Endodermal cell (in vitro differentiated cells): Measurements from ENCODE around the gene ADAM19. TPM values are rescaled to one million over a fixed set of nuclear protein-coding genes. Genes with fewer than 3 reads are reported as not detected.
A peak's percentile ranks its signal among the peaks of the same experiment; 100 is the strongest.

Source experiments
- DNase-seq: peaks from one replicate; pipeline ENCODE4 v3.0.0-alpha.2; 2017
- H3K27ac ChIP-seq: 2 replicates; pipeline ENCODE4 v1.5.1; 2013; ENCODE audit warnings: mild to moderate bottlenecking, low read depth, low read length, moderate library complexity
- H3K27me3 ChIP-seq: 2 replicates; pipeline ENCODE4 v1.6.1; 2013; ENCODE audit warnings: mild to moderate bottlenecking, low read length, moderate library complexity; ENCODE audit not compliant: insufficient read depth, control insufficient read depth, poor library complexity, severe bottlenecking
- H3K36me3 ChIP-seq: 2 replicates; pipeline ENCODE4 v1.7.0; 2013; ENCODE audit warnings: mild to moderate bottlenecking, low read length, moderate library complexity; ENCODE audit not compliant: control insufficient read depth, insufficient read depth
- H3K4me1 ChIP-seq: one replicate; pipeline ENCODE4 v1.7.0; 2013; ENCODE audit warnings: low read length; ENCODE audit not compliant: control insufficient read depth, insufficient read depth
- H3K4me3 ChIP-seq: 2 replicates; pipeline ENCODE4 v1.5.1; 2013; ENCODE audit warnings: mild to moderate bottlenecking, low read length, moderate library complexity
- H3K9ac ChIP-seq: 2 replicates; pipeline ENCODE4 v1.6.1; 2013; ENCODE audit warnings: mild to moderate bottlenecking, low read length, moderate library complexity; ENCODE audit not compliant: poor library complexity, severe bottlenecking; ENCODE audit errors: extremely low read depth
- H3K9me3 ChIP-seq: 2 replicates; pipeline ENCODE4 v1.6.1; 2013; ENCODE audit warnings: mild to moderate bottlenecking, low read length, moderate library complexity; ENCODE audit not compliant: control insufficient read depth
- H3K27ac Mint-ChIP-seq: 2 replicates; pipeline ENCODE4 v1.8.0; 2020; ENCODE audit warnings: mixed read lengths
- H3K27me3 Mint-ChIP-seq: 2 replicates; pipeline ENCODE4 v1.8.0; 2021; ENCODE audit warnings: mild to moderate bottlenecking, mixed read lengths; ENCODE audit not compliant: insufficient read depth
- H3K36me3 Mint-ChIP-seq: 2 replicates; pipeline ENCODE4 v1.8.0; 2020; ENCODE audit warnings: low read depth, mixed read lengths
- H3K4me1 Mint-ChIP-seq: 2 replicates; pipeline ENCODE4 v1.8.0; 2020; ENCODE audit warnings: mixed read lengths
- H3K4me3 Mint-ChIP-seq: 2 replicates; pipeline ENCODE4 v1.8.0; 2020; ENCODE audit warnings: mild to moderate bottlenecking, moderate library complexity, mixed read lengths
- H3K9me3 Mint-ChIP-seq: 2 replicates; pipeline ENCODE4 v1.8.0; 2020; ENCODE audit warnings: mild to moderate bottlenecking, mixed read lengths
- WGBS, 2 experiments: methylation state at CpG; one replicate each; pipeline versions ENCODE4 v1.1.5 to v1.1.7; 2013; ENCODE audit warnings: missing lambda C conversion rate in 2 of 2, mixed read lengths in 1 of 2; ENCODE audit not compliant: insufficient coverage in 1 of 2, insufficient read length in 1 of 2; 5-methylcytosine and 5-hydroxymethylcytosine counted together
- total RNA-seq, 2 donors: library from RNA; stranded (reverse); fragmentation: NEBNext Ultra II Directional in 1 of 2; extraction: Animal tissue kit (Norgen Biotek cat#: 25700) in 1 of 2; gene quantifications; 2 replicates in 1 of 2; 3 replicates in 1 of 2; pipeline ENCODE4 v1.2.1, GENCODE V29; 2021
- TF ChIP-seq, protein P1 (sequence below): fragments of 200-600 bp; sonication (generic); conservative IDR thresholded peaks from 2 replicates; pipeline ENCODE4 v1.5.0; 2021; ENCODE audit warnings: antibody characterized with exemption, mild to moderate bottlenecking

ADAM19 gene
- total RNA-seq, 2 donors from 2014 or later, result 96.1 to 119 TPM

DNA sequence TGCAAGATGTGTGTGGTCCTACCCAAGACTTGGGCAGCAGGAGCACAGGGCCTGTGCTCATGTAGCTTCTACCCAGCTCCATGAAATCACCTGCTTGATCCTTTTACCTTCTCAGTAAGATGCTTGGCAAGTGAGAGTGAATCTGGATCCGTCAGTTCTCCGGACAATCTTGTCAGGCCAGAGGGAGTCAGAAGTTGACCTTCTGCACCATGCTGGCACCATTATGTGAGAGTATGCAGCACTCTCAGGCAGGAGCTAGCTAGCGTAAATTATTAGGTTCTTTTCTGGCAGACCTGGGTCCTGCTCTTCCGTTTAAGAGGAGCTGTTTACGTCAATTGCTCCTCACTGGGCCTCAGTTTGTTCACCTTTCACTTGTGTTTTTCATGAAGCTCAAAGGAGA lies 37.0 kb upstream of the ADAM19 start:
- Mint-ChIP-seq H3K4me3 (no peak overlapping the region), H3K36me3 (no peaks in the 10 kb centered on the region), H3K9me3 (peaks cover 2% of the 10 kb centered on the region), H3K27me3 (no peaks in the 10 kb centered on the region), H3K27ac (no peak overlapping the region), H3K4me1 (peaks cover 11% of the 10 kb centered on the region)
- peaks cover 22% of the 10 kb centered on the region for H3K4me1 ChIP-seq
- no peaks in the 10 kb centered on the region for H3K27me3 ChIP-seq
- peaks cover 12% of the 10 kb centered on the region for H3K9me3 ChIP-seq
- TF ChIP-seq, protein P1, sequence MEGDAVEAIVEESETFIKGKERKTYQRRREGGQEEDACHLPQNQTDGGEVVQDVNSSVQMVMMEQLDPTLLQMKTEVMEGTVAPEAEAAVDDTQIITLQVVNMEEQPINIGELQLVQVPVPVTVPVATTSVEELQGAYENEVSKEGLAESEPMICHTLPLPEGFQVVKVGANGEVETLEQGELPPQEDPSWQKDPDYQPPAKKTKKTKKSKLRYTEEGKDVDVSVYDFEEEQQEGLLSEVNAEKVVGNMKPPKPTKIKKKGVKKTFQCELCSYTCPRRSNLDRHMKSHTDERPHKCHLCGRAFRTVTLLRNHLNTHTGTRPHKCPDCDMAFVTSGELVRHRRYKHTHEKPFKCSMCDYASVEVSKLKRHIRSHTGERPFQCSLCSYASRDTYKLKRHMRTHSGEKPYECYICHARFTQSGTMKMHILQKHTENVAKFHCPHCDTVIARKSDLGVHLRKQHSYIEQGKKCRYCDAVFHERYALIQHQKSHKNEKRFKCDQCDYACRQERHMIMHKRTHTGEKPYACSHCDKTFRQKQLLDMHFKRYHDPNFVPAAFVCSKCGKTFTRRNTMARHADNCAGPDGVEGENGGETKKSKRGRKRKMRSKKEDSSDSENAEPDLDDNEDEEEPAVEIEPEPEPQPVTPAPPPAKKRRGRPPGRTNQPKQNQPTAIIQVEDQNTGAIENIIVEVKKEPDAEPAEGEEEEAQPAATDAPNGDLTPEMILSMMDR, result no peak
- 91 to 93% methylated on average over 5 of the region's 5 CpGs for WGBS, 2 experiments
- no peaks in the 10 kb centered on the region for H3K36me3 ChIP-seq
- no peak for DNase-seq
- peak overlapping the region; percentile 52 for H3K27ac ChIP-seq
- H3K4me3 ChIP-seq, result no peak overlapping the region
- H3K9ac ChIP-seq, result no peak overlapping the region

GRCh38 chr5:157611571-157612476 lies 36.2 kb upstream of the ADAM19 start:
- TF ChIP-seq, protein P1, result no peak
- Histone ChIP-seq H3K27ac (peak overlapping the region; percentile 52), H3K9me3 (peaks cover 12% of the 10 kb centered on the region), H3K4me3 (peak overlapping the region; percentile 11), H3K9ac (no peak overlapping the region), H3K27me3 (no peaks in the 10 kb centered on the region), H3K36me3 (no peaks in the 10 kb centered on the region), H3K4me1 (peaks cover 22% of the 10 kb centered on the region)
- no peaks in the 10 kb centered on the region for H3K27me3 Mint-ChIP-seq
- H3K36me3 Mint-ChIP-seq, result no peaks in the 10 kb centered on the region
- peaks cover 2% of the 10 kb centered on the region for H3K9me3 Mint-ChIP-seq
- no peak for DNase-seq
- H3K27ac Mint-ChIP-seq, result no peak overlapping the region
- no peak overlapping the region for H3K4me3 Mint-ChIP-seq
- peaks cover 11% of the 10 kb centered on the region for H3K4me1 Mint-ChIP-seq
- WGBS, 2 experiments, result 94% methylated on average over 10 of the region's 10 CpGs

GRCh38 chr5:157610990-157611389 lies 35.4 kb upstream of the ADAM19 start:
- TF ChIP-seq, protein P1, result no peak
- peak overlapping the region; percentile 11 for H3K4me3 ChIP-seq

More at GRCh38 chr5:157610990-157611389, 35.4 kb upstream of the ADAM19 start:
- Mint-ChIP-seq H3K4me1 (peaks cover 11% of the 10 kb centered on the region), H3K36me3 (no peaks in the 10 kb centered on the region), H3K27ac (peak overlapping the region; percentile 60), H3K9me3 (peaks cover 2% of the 10 kb centered on the region), H3K4me3 (no peak overlapping the region), H3K27me3 (no peaks in the 10 kb centered on the region)
- Histone ChIP-seq H3K4me1 (peaks cover 22% of the 10 kb centered on the region), H3K36me3 (no peaks in the 10 kb centered on the region), H3K27me3 (no peaks in the 10 kb centered on the region), H3K27ac (no peak overlapping the region), H3K9ac (no peak overlapping the region), H3K9me3 (peaks cover 12% of the 10 kb centered on the region)
- DNase-seq, result no peak
- WGBS, 2 experiments, result 55 to 75% methylated on average over 4 to 5 of the region's 5 CpGs
